Measurements from ENCODE around the gene GRIA1.
"Not testable (repeated sequence)": the region's sequence is repeated elsewhere in the genome, so short reads cannot be mapped to it uniquely, and the experiment has no call there.

GRIA1 gene

DNA sequence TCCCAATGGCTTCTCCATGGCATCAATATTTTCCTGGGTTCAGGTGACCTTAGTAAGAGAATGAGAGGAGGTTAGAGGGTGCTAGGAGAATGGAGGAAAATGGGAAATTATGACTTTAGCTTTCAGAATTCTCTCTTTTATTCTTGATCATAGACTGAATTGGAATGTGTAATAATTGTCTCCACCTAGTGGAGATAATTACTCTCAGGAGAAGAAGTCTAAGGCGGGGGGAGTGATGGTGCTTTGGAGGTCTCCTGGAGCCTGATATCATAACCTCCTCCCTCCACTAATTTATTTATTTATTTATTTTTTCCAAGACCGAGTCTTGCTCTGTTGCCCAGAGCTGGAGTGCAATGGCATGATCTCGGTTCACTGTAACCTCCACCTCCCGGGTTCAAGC is 221.3 kb downstream of the GRIA1 start:
- in situ Hi-C loops (cut with HindIII; ENCODE audit: low sequenced_read_pairs): no loop called here

DNA sequence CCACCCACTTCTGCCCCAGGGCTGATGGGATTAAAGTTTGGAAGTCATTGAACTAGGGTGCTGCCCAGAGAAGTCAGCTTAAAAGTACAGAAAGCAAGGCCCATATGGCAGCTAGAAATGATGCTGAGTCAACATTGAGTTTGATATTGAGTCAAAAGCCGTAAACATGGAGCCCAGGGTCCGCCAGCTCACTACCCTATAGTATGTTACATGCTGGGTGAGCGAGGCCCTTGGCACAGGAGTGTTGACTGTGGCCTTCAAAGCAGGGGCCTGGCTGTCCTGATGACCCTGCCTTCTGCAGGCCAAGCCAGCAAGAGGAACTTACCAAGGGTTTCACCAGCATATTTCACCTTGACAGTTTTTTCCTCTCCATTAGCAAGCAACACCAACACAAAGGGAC is 222.5 kb downstream of the GRIA1 start:
- in situ Hi-C loops (cut with HindIII; ENCODE audit: low sequenced_read_pairs): no loop called here

DNA sequence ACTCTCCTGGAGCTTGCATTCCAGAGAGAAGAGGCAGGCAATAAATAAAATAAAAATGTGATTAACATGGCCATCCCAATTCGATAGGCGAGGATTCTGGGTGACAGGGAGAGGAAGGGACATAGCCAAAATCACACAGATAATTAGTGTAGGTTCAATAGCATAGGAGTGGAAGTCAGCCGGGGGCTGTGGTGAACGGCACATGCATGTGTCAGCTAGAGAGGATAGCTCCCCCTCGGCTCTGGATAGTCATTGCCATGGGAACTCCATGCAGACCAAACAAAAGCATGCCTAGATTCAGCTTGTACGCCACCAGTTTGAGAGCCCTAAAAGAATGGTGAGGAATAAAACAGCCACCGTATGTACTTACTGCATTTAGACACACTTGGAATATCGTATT is 223.5 kb downstream of the GRIA1 start:
- in situ Hi-C loops (cut with HindIII; ENCODE audit: low sequenced_read_pairs): no loop called here

DNA sequence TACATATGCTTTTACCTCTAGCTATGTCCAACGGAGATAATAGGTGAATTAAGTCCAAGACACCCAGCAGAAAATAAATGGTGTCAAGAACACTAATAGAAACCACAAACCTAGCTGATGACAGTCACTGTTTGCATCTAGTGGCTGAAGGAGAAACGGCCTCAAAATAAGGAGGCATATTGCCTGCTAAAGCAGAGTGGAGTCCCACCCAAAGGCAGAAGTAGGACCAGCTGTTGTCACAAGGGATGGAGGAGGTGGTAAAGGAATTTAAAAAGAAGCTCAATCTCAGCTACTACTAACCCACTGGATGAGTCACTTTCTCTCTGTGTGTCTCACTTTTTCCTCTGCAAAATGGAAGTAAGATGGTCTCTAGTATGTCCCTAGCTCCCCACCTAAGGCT is 224.3 kb downstream of the GRIA1 start:
- in situ Hi-C loops (cut with HindIII; ENCODE audit: low sequenced_read_pairs): no loop called here

DNA sequence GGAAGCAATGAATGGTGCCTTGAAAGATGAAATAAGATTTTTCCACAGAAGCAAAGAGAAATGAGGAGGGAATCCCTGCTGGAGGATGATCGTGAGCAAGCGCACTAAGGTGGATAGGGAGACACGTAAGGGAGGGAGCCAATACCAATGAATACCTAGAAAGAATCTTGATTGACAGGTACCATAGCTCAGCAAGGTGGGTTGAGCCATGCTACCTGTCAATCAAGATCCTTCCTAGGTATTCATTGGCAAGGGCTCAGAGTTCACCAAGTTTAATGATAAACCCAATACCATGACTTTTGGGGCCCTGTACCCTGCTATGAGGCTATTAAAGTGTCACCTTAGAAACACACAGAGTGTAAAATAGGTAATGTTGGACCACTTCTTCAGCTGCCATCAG is 226.8 kb downstream of the GRIA1 start:
- in situ Hi-C loops (cut with HindIII; ENCODE audit: low sequenced_read_pairs): no loop called here

DNA sequence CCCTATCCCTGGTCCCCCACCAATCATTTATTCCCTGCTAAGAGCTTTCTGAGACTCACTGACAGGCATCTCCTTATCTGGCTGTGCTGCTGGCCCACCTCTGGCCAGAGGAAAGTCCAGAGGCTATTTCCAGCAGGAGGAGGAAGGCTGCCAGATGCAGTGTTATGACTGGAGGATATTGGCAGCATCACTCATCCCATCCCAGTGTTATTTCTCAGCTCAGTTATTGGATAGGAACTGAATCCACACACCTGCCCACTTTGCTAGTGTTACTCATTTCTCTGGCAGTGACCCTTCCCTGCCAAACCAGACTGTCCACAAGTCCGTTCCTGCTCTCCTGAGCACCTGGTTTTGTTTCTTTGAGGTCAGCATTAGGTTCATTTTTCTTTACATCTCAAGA is 228.2 kb downstream of the GRIA1 start:
- in situ Hi-C loops (cut with HindIII; ENCODE audit: low sequenced_read_pairs): no loop called here

DNA sequence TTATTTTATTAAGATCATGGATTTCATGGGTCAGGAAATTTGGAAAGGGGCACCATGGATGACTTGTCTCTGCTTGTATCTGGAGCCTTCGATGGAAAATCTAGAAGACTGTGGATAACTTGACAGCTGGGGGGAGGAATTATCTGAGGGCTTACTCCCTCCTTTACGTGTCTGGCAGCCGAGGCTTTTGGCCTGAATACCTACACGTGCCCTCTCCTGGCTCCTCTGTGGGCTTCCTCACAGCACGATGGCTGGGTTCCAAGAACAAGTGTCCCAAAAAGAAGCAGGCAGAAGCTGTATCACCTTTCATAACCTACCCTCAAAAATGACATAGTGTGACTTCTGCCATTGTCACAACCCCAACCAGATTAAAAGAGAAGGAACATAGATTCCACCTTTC is 228.9 kb downstream of the GRIA1 start:
- in situ Hi-C loops (cut with HindIII; ENCODE audit: low sequenced_read_pairs): no loop called here

DNA sequence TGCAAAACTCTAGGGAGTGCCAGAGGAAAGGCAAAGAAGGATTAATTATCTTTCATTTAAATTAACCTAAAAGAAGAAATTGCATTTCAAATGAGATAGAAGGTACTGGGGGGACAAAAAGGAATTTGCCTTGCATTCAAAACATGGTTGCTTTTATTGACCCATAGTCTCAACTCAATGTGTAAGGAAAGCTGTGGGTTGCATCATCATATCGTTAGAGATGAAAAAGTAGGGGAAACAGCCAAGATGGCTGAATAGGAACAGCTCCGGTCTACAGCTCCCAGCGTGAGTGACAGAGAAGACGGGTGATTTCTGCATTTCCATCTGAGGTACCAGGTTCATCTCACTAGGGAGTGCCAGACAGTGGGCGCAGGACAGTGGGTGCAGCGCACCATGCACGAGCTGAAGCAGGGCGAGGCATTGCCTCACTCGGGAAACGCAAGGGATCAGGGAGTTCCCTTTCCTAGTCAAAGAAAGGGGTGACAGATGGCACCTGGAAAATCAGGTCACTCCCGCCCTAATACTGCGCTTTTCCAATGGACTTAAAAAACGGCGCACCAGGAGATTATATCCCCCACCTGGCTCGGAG is 232.6 kb downstream of the GRIA1 start:
- in situ Hi-C loops (cut with HindIII; ENCODE audit: low sequenced_read_pairs): not testable (repeated sequence)

DNA sequence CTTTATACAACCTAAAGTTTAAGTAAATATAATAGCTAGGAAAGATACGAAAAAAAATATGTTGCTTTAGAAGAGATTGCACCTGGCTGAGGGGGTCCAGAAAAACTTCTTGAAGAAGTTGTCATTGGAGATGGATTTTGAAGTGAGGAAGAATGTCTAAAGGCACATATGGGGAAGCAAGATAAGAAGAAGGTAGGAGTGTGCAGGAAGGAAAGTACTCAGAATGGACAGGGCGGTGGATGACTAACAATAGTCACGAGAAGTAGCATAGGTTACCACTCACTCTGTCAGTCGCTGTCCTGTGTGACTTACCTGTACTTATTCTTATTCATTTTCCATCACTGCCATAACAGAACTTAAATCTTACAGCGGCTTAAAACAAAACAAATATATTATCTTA is 251.6 kb downstream of the GRIA1 start:
- in situ Hi-C loops (cut with HindIII; ENCODE audit: low sequenced_read_pairs): no loop called here

DNA sequence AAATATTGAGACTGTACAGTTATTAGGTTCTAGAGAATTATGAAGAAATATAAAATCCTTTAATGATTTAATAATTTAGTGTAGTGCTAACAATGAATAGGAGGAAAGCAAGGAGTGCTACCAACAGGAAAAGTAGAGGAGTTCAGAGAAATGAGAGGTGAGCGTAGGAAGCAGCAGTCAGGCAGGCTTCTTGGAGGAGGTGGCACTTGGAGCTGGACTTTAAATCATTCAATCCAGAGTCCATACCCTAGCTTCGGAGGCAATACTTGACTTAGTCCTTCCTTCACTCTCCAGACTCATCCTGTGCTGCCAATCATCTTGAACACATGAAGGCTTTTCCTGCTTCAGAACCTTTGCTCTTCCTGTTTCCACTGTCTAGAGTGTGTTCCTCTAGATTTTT is 254.3 kb downstream of the GRIA1 start:
- in situ Hi-C loops (cut with HindIII; ENCODE audit: low sequenced_read_pairs): no loop called here

DNA sequence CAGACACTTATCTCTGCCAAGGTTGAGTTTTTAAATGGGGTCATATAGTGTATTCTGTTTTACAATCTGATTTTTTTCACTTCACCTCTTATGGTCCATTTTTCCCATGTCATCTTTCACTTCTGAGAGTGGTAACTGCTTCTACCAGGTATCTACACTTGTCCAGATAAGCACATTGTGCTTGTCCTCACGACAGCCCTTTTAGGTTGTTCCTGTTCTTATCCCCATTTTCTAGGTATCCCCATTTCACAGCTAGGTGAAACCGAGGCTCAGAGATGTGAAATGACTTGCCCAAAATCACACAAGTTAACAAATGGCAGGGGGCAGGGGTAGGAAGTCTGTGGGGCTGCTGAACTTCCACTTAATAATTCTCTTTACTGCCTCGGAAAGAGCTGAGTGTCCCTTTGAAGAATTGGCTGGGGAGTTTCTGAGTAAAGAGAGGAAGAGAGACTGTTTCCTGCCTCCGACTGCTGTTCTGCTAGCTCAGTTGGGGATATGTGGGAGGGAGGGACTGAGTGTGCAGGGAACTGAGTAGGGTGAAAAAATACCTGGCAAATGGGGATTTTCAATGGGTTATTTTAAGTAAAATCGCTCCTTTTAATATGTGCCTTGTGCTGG is 255.4 kb downstream of the GRIA1 start:
- in situ Hi-C loops (cut with HindIII; ENCODE audit: low sequenced_read_pairs): no loop called here

DNA sequence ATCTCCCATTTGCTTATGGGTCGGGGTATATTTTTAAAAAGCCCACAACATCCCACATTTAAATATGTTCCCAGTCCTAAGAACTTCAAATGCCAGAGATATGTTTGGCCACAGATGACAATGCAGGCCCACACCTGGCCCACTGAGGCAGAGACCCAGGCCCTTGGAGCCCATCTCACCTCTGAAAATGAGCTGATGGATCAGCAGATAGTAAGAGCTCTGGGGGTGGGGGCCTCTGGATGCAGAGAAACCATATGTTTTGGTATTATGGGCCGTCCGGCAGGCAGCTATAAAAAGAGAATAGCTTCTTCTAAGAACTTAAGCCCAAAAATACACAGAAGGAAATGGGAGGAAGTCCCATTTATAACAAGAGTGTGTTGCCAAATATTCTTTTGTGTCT is 256.0 kb downstream of the GRIA1 start:
- in situ Hi-C loops (cut with HindIII; ENCODE audit: low sequenced_read_pairs): no loop called here

DNA sequence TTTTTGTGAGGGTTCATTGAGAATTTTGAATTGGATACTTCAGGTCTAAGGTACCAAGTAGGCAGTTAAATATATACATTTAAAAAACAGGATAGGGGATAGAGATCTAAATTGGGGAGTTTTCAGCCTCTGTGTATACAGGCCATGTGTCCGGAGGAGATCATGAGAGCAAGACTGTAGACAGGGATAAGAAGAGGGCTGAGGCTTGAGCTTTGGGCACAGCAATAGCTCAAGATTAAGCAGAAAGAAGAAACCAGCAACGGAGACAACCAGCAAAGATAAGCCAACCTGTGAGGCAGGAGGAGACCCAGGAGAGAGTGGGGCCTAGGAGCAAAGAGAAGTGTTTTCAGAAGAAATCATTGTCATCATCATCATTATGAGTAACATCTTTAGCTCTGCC is 258.4 kb downstream of the GRIA1 start:
- in situ Hi-C loops (cut with HindIII; ENCODE audit: low sequenced_read_pairs): no loop called here

DNA sequence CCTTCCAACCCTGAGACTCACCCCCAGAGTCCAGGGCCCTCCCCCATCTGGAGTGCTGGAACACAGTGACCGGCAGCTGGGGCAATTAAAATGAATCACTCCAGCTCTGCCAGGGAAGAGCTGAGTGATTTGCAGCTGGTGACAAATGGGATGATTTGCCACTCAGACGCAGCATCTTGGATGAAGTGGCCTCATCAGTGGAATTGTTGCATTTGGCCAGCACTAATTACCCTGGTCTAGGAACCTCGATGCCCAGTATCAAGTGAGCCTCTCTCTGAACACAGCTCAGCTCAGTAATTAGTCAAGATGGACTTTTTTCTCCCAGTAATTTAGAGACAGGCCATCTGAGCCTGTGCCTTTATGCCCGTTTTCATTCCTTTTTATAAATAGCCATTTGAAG is 259.5 kb downstream of the GRIA1 start:
- in situ Hi-C loops (cut with HindIII; ENCODE audit: low sequenced_read_pairs): no loop called here

DNA sequence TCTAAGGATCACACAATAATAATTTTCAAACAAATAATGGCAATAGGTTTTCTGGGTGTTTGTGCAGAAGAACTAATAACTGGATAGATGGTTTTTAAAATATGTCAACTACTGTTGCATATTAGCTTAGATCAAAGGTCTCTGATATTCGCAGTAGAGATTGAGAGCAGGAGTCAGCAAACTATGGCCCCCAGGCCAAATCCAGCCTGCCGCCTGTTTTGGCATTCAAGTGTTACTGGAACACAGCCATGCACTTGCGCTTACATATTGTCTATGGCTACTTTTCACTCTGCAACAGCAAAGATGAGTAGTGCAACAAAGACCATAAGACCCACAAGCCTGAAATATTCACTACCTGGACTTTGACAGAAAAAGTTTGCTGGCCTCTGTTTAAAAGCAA is 260.8 kb downstream of the GRIA1 start:
- in situ Hi-C loops (cut with HindIII; ENCODE audit: low sequenced_read_pairs): no loop called here

DNA sequence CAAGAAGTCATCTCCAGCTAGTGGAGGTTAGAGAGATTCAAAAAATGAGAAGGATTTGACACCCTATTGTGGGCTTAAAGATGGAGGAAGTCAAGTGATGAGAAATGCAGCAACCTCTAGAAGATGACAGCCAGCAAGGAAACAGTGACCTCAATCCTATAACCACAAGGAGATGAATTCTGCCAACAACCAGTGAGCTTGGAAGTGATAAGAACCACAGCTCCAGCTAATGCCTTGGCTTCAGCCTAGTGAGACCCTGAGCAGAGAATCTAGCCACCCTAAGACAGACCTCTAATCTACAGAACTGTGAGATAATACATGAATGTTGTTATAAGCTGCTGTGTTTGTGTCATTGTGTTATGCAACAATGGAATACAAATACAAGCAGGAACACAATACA is 262.4 kb downstream of the GRIA1 start:
- in situ Hi-C loops (cut with HindIII; ENCODE audit: low sequenced_read_pairs): no loop called here

DNA sequence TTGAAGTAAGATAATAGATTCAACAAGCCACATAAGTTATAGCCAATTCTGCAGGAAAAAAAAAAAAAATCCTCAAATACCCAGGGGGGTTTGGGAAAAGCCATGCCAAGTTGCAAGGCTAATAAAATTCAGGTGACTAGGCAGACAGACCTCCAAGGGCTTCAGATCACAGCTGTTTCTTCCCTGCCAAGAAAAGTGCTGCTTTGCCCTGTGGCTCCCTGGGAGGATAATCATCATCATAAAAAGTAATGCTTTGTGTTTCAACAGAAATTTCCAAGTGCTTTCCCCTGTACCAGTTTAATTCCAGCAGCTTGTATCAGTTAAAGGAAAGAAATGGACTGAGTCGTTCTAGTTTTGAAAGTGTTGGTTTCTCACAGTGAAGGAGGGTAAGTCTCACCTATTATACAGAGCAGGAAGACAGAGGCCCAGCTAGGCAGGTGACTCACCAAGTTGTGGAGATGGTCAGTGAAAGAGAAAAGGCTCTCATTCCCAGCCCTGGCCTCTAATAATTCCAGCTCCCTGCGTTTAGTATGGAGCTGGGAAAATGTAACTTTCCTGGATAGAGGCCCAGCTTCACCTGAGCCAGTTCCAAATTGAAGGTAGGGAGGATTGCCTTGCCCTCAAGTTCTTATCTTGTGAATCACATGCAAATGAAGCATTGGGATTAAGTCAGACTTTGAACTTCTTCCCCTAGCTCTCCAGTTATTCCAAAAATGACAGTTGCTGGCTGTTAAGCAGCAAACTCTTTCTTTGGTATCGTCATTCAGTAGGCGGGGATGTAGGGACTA is 263.4 kb downstream of the GRIA1 start:
- in situ Hi-C loops (cut with HindIII; ENCODE audit: low sequenced_read_pairs): no loop called here

DNA sequence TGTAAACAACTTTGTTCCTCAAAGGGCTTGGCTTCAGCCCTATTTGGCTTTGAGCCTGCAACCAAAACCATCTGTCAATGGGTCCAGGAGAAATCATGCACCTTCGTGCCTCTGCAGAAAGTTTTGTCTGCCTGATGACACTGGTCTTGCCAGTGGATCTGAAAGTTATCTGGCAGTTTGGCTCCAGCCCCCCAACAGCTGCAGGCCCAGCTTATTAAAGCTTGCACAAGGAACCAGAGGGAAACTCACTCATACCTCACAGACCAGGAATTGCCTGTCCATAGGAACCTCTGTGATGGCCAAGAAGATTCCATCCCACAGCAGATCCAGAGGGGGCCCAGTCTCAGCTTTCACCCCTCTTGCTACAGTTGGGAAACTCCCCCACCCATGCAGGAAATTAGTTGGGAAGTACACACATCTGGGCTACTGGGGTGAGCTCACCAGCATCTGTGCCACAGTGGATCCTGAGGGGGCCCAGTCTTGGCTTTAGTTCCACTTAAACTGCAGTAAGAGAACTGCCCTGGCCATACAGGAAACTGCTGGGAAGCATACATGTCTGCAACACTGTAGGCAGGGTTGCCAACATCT is 265.5 kb downstream of the GRIA1 start:
- in situ Hi-C loops (cut with HindIII; ENCODE audit: low sequenced_read_pairs): no loop called here

DNA sequence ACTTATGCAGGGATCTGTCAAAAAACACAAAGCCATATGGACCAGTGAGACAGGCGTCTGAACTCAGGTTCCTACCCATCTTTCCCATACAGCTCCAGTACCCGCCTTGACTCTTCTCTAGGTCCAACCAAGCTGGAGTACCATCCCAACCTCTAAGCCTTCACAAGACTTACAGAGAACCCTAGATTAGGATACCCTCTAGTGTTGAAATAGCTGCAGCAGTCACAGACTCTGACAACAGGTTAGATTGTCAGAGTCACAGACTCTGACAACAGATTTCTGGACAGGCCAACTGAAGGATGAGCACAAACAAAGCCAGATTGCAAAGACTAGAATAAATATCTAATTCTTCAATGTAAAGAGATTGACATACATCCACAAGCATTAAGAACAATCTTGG is 266.1 kb downstream of the GRIA1 start:
- in situ Hi-C loops (cut with HindIII; ENCODE audit: low sequenced_read_pairs): no loop called here

DNA sequence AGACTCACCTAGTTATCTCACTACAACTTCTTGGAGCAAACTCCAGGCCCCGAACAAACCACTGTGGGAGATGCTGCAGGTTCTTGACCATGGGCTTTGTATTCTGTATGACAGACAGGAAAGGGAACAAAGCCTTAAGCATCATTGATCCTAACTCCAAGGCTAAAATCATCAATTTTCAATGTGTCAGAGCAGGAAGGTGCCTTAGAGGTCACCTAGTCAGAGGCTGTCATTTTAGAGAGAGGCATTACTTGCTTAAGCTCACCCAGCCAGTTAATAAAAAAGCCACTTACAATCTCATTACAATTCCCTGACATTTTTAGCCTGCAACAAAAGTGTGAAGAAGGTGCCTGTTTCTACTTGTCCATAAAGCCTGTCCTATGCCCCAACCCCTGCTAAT is 275.5 kb downstream of the GRIA1 start:
- in situ Hi-C loops (cut with HindIII; ENCODE audit: low sequenced_read_pairs): no loop called here

DNA sequence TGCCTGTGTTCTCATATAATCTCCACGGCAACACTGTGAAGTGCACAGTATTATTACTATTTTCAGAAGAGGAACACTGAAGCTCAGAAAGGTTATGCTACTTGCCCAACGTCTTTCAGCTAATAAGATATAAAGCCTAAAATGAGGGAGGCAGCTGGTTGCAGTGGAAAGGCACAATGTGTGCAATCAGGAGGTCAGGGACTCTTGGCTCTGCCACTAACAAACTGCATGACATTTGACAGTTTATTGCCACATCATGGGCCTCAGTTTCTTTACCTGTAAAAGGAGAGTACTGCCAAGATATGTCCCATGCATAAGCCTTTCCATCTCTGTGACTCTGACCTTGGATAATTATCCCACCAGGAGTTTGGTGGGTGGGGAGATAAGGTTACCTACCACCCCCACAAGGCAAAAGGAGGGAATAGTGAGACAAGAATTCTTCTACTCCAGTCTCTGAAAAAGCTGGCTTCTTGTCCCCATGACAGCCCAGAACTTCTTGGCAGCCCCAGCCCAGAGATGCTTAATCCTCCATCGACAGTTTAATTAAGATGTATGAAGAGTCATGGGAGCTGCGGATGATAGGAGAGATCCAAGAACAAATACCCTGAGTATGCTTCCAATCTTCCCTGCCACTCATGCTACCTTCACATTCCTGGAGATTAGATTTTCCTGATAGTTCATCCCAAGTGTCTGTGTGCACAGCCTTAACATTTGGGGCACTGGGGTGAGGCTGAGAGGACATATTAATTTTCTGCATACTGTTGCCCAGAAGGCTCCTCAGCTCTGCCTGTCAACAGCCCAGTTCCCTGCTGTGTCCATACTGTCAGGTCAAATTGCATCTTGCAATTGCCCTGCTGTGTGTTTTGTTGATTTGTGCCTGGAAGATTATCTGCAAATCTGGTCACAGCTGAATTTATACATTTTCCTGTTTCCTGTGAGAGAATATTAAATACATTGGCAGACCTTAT is 277.0 kb downstream of the GRIA1 start:
- in situ Hi-C loops (cut with HindIII; ENCODE audit: low sequenced_read_pairs): no loop called here

Data from DLD1 (cell line).